ENCODE measurements around the gene GNB1L. TPM values are rescaled to one million over a fixed set of nuclear protein-coding genes. Genes with fewer than 3 reads are reported as not detected.

Gene GNB1L
- total RNA-seq, 1 experiment from 2014 or later, result 18.0 TPM

DNA sequence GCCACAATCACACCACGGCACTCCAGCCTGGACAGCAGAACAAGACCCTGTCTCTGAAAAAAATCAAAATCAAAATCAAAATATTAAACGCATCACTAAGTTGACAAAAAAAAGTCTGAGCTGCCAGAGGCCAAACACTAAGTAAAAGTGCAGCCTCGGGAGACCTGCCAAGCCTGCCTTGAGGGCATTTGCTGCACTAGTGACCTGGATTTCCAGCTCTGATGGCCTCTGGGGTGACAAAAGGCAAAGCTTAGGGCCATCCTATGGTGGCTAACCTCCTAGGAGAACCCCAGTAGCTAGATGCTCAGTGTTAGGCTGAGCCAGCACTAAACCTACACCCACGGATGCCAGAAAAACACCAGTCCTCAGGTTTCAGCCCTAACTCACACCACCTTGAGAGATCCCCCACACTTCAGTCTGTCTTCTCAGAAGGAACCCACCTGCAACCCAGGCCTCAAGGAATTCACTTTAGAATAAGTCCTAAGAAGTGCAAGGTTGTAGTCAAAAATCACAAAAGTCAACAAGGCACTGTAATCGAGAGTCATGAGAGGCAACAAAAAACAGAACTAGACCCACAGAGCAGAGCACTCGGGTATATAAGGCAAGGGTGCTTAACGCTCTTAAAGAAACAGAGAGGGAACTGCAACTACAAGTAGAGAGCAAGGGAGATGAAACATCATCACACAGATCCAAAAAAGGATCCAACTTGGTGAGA lies 28.6 kb downstream of the GNB1L start:
- Mint-ChIP-seq H3K36me3 (0 out of 2 replicates have a peak, but pooled peaks cover 3% of the 10 kb centered on the region), H3K9me3 (peaks cover 12% of the 10 kb centered on the region), H3K27ac (no peak overlapping the region), H3K4me3 (no peak overlapping the region), H3K4me1 (peaks cover 5% of the 10 kb centered on the region; the same call in 1 of the 2 replicates), H3K27me3 (ENCODE audit: low read depth) (no peaks in the 10 kb centered on the region)
- ChIA-PET CTCF (no interaction called here), POLR2A (no interaction called here)
- DNase-seq (ENCODE audit: low spot score) (no peak), ATAC-seq (no peak)
- TF ChIP-seq, protein P1, sequence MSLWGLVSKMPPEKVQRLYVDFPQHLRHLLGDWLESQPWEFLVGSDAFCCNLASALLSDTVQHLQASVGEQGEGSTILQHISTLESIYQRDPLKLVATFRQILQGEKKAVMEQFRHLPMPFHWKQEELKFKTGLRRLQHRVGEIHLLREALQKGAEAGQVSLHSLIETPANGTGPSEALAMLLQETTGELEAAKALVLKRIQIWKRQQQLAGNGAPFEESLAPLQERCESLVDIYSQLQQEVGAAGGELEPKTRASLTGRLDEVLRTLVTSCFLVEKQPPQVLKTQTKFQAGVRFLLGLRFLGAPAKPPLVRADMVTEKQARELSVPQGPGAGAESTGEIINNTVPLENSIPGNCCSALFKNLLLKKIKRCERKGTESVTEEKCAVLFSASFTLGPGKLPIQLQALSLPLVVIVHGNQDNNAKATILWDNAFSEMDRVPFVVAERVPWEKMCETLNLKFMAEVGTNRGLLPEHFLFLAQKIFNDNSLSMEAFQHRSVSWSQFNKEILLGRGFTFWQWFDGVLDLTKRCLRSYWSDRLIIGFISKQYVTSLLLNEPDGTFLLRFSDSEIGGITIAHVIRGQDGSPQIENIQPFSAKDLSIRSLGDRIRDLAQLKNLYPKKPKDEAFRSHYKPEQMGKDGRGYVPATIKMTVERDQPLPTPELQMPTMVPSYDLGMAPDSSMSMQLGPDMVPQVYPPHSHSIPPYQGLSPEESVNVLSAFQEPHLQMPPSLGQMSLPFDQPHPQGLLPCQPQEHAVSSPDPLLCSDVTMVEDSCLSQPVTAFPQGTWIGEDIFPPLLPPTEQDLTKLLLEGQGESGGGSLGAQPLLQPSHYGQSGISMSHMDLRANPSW (CRISPR knock-in tag; conservative IDR thresholded peaks at IDR 0.05; ENCODE audit: low read depth), result no peak
- TF ChIP-seq, protein P2, sequence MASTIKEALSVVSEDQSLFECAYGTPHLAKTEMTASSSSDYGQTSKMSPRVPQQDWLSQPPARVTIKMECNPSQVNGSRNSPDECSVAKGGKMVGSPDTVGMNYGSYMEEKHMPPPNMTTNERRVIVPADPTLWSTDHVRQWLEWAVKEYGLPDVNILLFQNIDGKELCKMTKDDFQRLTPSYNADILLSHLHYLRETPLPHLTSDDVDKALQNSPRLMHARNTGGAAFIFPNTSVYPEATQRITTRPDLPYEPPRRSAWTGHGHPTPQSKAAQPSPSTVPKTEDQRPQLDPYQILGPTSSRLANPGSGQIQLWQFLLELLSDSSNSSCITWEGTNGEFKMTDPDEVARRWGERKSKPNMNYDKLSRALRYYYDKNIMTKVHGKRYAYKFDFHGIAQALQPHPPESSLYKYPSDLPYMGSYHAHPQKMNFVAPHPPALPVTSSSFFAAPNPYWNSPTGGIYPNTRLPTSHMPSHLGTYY (CRISPR knock-in tag; IDR thresholded peaks at IDR 0.05), result no peak
- TF ChIP-seq ZNF232 (CRISPR knock-in tag; IDR thresholded peaks at IDR 0.05), result no peak
- TF ChIP-seq MAX (CRISPR knock-in tag; IDR thresholded peaks at IDR 0.05), result no peak
- no peak for TF ChIP-seq GTF2I (CRISPR knock-in tag; conservative IDR thresholded peaks at IDR 0.05)
- TF ChIP-seq, protein P3, sequence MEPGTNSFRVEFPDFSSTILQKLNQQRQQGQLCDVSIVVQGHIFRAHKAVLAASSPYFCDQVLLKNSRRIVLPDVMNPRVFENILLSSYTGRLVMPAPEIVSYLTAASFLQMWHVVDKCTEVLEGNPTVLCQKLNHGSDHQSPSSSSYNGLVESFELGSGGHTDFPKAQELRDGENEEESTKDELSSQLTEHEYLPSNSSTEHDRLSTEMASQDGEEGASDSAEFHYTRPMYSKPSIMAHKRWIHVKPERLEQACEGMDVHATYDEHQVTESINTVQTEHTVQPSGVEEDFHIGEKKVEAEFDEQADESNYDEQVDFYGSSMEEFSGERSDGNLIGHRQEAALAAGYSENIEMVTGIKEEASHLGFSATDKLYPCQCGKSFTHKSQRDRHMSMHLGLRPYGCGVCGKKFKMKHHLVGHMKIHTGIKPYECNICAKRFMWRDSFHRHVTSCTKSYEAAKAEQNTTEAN (CRISPR knock-in tag; IDR thresholded peaks at IDR 0.05), result no peak
- no peak for TF ChIP-seq ZNF138 (CRISPR knock-in tag; conservative IDR thresholded peaks at IDR 0.05)
- TF ChIP-seq ZNF317 (CRISPR knock-in tag; IDR thresholded peaks at IDR 0.05; ENCODE audit: borderline replicate concordance, low read depth), result no peak
- no peak for TF ChIP-seq ARID4B (CRISPR knock-in tag; IDR thresholded peaks at IDR 0.05; ENCODE audit: borderline replicate concordance)

DNA sequence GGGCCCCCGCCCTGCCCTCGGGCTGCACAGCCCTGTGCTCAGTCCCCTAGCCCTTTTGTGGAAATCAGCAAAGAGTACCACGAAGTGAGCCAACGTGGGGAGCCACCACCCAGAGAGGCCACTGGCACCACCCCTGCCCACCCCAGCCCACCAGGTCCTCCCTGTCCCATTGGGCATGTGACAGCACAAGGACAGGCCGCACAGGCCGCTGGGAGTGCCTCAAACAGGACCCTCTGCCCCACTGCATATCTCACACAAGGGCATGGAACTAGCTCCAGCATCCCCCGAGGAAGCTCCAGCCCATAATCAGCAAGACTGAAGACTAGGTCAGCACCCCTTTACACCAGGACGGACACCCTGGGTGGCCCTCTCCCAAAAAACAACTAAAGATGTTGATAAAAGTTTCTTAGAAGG lies 29.7 kb downstream of the GNB1L start:
- ATAC-seq (no peak), DNase-seq (ENCODE audit: low spot score) (no peak)
- Mint-ChIP-seq H3K4me3 (no peak overlapping the region), H3K4me1 (peaks cover 5% of the 10 kb centered on the region; the same call in 1 of the 2 replicates), H3K27me3 (ENCODE audit: low read depth) (no peaks in the 10 kb centered on the region), H3K27ac (no peak overlapping the region), H3K9me3 (peaks cover 12% of the 10 kb centered on the region), H3K36me3 (0 out of 2 replicates have a peak, but pooled peaks cover 3% of the 10 kb centered on the region)
- ChIA-PET CTCF (interaction anchor here (1.1 kb wide), 1 partner anchor 22 kb away, joined by 3 read pairs; no protein-coding TSS in a partner anchor), POLR2A (no interaction called here)
- TF ChIP-seq FOXK1 (CRISPR knock-in tag; IDR thresholded peaks at IDR 0.05) (no peak), ZNF263 (CRISPR knock-in tag; IDR thresholded peaks at IDR 0.05; ENCODE audit: low read depth) (no peak), ARID4B (CRISPR knock-in tag; IDR thresholded peaks at IDR 0.05; ENCODE audit: borderline replicate concordance) (no peak), ZNF416 (CRISPR knock-in tag; IDR thresholded peaks at IDR 0.05) (no peak)

Measured in WTC11 (cell line).